NCI-H510A treated with DMSO at 0.1 percent for 48 hours (cell line): ENCODE data around the gene C5AR2.
"Not testable (repeated sequence)": the region's sequence is repeated elsewhere in the genome, so short reads cannot be mapped to it uniquely, and the experiment has no call there.

Experiments
- DNase-seq: peaks from one replicate; lab custom pipeline; 2025; lab: John Stamatoyannopoulos, UW

The C5AR2 gene

GRCh38 chr19:47331931-47332547 lies at the start of gene C5AR2:
Gene C5AR2, plus strand, starts transcription at chr19:47332175. Its CDS starts 8,625 bp downstream, at chr19:47340800.
- DNase-seq = no peak

- no peak for DNase-seq
Measured at GRCh38 chr19:47283405-47284059, 48.4 kb upstream of the C5AR2 start.

GRCh38 chr19:47284324-47284899 lies 47.6 kb upstream of the C5AR2 start:
- peak; percentile 71 for DNase-seq

DNA sequence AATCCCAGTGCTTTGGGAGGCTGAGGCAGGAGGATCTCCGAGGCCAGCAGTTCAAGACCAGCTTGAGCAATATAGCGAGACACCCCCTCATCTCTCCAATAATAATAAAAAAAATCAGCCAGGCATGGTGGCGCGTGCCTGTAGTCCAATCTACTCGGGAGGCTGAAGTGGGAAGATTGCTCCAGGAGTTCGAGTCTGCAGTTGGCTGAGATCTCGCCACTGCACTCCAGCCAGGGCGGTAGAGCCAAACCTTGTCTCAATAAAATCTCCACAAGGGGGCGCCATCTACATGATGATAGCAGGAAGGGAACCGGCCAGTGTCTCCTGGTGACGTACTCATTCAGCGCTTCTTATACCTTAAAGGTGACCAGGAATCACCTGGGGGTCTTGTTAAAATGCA lies 35.9 kb upstream of the C5AR2 start:
- peak; percentile 75 for DNase-seq

DNA sequence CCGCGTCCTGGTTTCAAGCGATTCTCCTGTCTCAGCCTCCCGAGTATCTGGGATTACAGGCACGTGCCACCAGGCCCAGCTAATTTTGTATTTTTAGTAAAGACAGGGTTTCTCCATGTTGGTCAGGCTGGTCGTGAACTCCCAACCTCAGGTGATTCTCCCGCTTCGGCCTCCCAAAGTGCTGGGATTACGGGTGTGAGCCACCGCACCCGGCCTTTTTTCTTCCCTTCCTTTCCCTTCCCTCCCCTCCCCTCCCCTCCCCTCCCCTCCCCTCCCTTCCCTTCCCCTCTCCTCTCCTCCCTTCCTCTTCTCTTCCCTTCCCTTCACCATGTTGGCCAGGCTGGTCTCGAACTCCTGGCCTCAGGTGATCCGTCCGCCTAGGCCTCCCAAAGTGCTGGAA lies 31.1 kb upstream of the C5AR2 start:
- not testable (repeated sequence) for DNase-seq

- DNase-seq = no peak
Measured at GRCh38 chr19:47302249-47302648, 29.7 kb upstream of the C5AR2 start.

- DNase-seq = no peak
Measured at GRCh38 chr19:47303966-47304365, 28.0 kb upstream of the C5AR2 start.

DNA sequence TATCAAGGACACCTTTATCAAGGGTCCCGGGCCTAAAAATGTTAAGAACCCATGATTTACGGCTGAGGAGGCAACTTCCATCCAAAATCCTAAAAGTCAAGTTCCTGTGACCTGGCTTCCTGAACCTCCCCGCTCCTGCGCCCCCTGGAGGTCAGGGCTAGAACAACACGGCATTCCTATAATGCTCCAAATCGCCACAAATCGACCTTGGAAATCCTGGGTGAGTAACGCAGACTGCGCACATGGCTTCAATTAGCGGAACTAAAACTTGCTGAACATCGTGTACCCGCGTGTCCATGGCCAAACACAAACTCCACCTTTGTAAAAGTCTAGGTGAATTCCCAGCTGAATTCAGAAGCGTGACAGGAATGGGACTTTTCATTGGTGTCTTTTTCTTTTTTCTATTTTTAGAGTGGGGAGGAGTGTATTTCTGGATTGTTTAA lies 26.6 kb upstream of the C5AR2 start:
- DNase-seq = peak; percentile 41

- DNase-seq = no peak
Measured at GRCh38 chr19:47306303-47306702, 25.7 kb upstream of the C5AR2 start.

DNA sequence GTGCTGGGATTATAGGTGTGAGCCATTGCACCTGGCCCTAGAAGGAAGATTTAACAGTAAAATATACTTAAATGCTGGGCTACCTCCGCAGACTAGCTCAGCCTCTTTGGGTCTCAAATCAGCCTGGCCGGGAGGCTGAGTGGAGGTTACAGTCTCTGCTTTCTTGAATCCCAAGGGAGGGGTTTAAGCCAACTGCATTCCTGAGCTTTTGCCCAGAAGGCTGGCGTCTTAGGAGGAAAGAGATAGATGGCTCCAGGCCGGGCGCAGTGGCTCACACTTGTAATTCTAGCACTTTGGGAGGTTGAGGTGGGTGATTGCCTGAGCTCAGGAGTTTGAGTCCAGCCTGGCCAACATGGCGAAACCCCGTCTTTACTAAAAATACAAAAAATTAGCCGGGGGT lies 22.9 kb upstream of the C5AR2 start:
- DNase-seq = no peak

GRCh38 chr19:47309608-47310007 lies 22.4 kb upstream of the C5AR2 start, which contains the start of gene C5AR1:
Gene C5AR1, plus strand, starts transcription at chr19:47309861. Its CDS starts 35 bp downstream, at chr19:47309896.
- DNase-seq = no peak

DNA sequence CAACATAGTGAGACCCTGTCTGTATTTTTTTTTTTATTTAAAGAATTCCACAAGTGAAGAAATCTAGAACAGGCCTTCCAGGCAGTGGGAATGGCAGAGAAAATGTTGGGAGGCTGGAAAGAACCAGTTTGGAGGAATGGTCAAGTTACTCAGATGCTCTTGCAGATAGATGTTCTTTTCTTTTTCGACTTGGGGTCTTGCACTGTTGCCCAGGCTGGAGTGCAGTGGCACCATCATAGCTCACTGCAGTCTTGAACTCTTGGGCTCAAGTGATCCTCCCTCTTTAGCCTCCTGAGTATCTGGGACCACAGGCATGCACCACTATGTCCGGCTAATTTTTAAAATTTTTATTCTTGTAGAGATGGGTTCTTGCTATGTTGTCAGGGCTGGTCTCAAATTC lies 21.7 kb upstream of the C5AR2 start:
- no peak for DNase-seq

- no peak for DNase-seq
Measured at GRCh38 chr19:47310819-47311218, 21.2 kb upstream of the C5AR2 start.

- no peak for DNase-seq
Measured at GRCh38 chr19:47312366-47313006, 19.5 kb upstream of the C5AR2 start.

- DNase-seq = no peak
Measured at GRCh38 chr19:47313754-47314295, 18.1 kb upstream of the C5AR2 start.

DNA sequence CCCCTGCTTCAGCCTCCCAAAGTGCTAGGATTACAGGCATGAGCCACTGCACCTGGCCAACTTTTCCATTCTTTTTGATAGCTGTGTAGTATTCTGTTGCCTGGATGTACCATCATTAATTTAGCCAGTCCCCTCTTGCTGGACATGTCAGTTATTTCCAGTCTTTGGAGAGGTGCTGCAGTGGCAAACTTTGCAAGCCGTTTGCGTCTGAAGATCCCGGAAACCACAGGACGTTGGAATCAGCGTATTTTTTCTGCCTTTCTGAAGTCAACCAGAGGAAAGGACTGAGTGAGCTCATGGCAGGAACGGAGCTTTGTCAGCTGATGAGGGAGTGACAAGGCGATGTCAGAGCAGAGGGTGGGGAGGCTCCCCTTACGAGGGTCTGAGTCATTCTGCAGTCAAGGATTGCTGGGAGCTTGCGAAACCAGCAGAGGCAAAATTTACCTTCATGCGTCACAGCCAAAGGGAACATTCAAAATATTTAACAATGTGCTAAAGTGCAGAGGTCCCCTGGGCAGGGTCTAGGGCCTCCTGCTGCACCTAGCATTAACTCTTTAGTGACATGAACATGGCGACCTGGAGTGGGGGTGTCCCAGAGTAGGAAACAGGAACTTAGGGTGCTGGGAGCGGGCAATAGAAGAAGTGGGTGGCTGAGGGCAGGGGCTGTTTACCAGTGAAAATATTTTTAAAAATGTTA lies 16.7 kb upstream of the C5AR2 start:
- no peak for DNase-seq

- no peak for DNase-seq
Measured at GRCh38 chr19:47316513-47316912, 15.5 kb upstream of the C5AR2 start.

DNA sequence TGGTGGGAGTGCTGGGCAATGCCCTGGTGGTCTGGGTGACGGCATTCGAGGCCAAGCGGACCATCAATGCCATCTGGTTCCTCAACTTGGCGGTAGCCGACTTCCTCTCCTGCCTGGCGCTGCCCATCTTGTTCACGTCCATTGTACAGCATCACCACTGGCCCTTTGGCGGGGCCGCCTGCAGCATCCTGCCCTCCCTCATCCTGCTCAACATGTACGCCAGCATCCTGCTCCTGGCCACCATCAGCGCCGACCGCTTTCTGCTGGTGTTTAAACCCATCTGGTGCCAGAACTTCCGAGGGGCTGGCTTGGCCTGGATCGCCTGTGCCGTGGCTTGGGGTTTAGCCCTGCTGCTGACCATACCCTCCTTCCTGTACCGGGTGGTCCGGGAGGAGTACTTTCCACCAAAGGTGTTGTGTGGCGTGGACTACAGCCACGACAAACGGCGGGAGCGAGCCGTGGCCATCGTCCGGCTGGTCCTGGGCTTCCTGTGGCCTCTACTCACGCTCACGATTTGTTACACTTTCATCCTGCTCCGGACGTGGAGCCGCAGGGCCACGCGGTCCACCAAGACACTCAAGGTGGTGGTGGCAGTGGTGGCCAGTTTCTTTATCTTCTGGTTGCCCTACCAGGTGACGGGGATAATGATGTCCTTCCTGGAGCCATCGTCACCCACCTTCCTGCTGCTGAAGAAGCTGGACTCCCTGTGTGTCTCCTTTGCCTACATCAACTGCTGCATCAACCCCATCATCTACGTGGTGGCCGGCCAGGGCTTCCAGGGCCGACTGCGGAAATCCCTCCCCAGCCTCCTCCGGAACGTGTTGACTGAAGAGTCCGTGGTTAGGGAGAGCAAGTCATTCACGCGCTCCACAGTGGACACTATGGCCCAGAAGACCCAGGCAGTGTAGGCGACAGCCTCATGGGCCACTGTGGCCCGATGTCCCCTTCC lies 11.8 kb upstream of the C5AR2 start:
- DNase-seq = no peak

DNA sequence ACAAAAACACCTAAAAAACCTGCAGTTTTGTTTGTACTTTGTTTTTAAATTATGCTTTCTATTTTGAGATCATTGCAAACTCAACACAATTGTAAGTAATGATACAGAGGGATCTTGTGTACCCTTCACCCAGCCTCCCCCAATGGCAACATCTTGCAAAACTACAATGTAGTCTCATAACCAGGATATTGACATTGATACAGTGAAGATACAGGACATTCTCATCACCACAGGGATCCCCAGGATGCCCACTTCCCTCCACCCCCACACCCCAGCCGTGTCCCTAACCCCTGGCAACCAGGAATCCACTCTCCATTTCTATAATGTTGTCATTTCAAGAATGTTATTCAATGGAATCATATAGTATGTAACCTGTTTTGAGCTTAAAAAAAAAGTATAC lies 10.3 kb upstream of the C5AR2 start:
- no peak for DNase-seq

DNA sequence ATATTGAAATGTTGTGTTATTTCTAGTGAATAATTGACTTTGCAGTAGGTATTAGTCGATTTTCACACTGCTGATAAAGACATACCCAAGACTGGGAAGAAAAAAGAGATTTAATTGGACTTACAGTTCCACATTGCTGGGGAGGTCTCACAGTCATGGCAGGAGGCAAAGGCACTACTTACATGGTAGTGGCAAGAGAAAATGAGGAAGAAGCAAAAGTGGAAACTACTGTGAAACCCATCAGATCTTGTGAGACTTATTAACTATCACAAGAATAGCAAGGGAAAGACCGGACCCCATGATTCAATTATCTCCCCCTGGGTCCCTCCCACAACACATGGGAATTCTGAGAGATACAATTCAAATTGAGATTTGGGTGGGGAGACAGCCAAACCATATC lies 9.9 kb upstream of the C5AR2 start:
- DNase-seq = no peak

- DNase-seq = no peak
Measured at GRCh38 chr19:47323409-47323808, 8.6 kb upstream of the C5AR2 start.
